CD4-positive, alpha-beta T cell treated with Interferon alpha-2 for 1 hour (primary cell): ENCODE measurements around the gene SPOUT1.

Experiments
- DNase-seq, 2 donors: peaks; one replicate each; pipeline ENCODE4 v3.0.0-alpha.2; 2020 to 2022

SPOUT1 gene

GRCh38 chr9:128771094-128771721, 58.4 kb downstream of the SPOUT1 start:
- DNase-seq: peak in 1 of 2 donors; percentile 23

GRCh38 chr9:128770286-128771030, 59.1 kb downstream of the SPOUT1 start:
- no peak for DNase-seq
